H1 (cell line): ENCODE data around the gene ENDOV.

Source experiments
- CHD1 ChIP-seq: IDR thresholded peaks from 2 replicates; pipeline ENCODE4 v1.6.1; 2012; ENCODE audit warnings: low read depth, low read length, improper control_type of control experiment
- CTCF ChIP-seq, 3 experiments: IDR thresholded peaks; 1 replicate in 2 of 3; 2 replicates in 1 of 3; pipeline versions ENCODE4 v1.5.1 to v1.6.1; 2011; ENCODE audit warnings: low read length in 3 of 3, mild to moderate bottlenecking in 3 of 3, inconsistent platforms in 2 of 3, low read depth in 1 of 3, moderate library complexity in 1 of 3; ENCODE audit not compliant: insufficient read depth in 1 of 3; ENCODE audit errors: control extremely low read depth in 1 of 3
- GABPA ChIP-seq: IDR thresholded peaks from 2 replicates; pipeline ENCODE4 v1.6.1; 2011; ENCODE audit warnings: mild to moderate bottlenecking, low read length, moderate library complexity, borderline replicate concordance; ENCODE audit not compliant: insufficient read depth
- JUND ChIP-seq: IDR thresholded peaks from 2 replicates; pipeline ENCODE4 v1.6.1; 2011; ENCODE audit warnings: mild to moderate bottlenecking, improper control_type of control experiment, low read length
- RAD21 ChIP-seq, 2 experiments: IDR thresholded peaks in 1 of 2; conservative IDR thresholded peaks in 1 of 2; 2 replicates each; pipeline ENCODE4 v1.6.1; 2011; ENCODE audit warnings: low read depth in 2 of 2, low read length in 2 of 2, improper control_type of control experiment in 1 of 2, inconsistent platforms in 1 of 2, mild to moderate bottlenecking in 1 of 2, moderate library complexity in 1 of 2
- RNF2 ChIP-seq: fragments of 200-900, 300-1000 bp; sonication (generic); IDR thresholded peaks from 2 replicates; pipeline ENCODE4 v1.7.1; 2016; ENCODE audit warnings: borderline replicate concordance, low read depth, mild to moderate bottlenecking, antibody characterized with exemption, low read length; ENCODE audit not compliant: poor library complexity, severe bottlenecking; ENCODE audit errors: missing control alignments
- SP2 ChIP-seq: IDR thresholded peaks from 2 replicates; pipeline ENCODE4 v1.6.1; 2012; ENCODE audit warnings: mild to moderate bottlenecking, low read length, inconsistent platforms
- SP4 ChIP-seq: IDR thresholded peaks from 2 replicates; pipeline ENCODE4 v1.6.1; 2012; ENCODE audit warnings: low read length, inconsistent platforms
- TCF12 ChIP-seq: IDR thresholded peaks from 2 replicates; pipeline ENCODE4 v1.6.1; 2011; ENCODE audit warnings: low read depth, mild to moderate bottlenecking, low read length

- TF ChIP-seq JUND (no peak), GABPA (no peak), SP2 (no peak), RAD21 (IDR thresholded peaks at IDR 0.05 in 1 of 2, conservative IDR thresholded peaks at IDR 0.05 in 1 of 2; ENCODE audit: low read depth in 2 of 2, low read length in 2 of 2) (no peak), SP4 (no peak), TCF12 (no peak), CTCF (IDR thresholded peaks at IDR 0.05; ENCODE audit: control extremely low read depth in 1 of 3, insufficient read depth in 1 of 3, low read depth in 1 of 3, low read length in 3 of 3) (no peak), RNF2 (no peak), CHD1 (no peak)
Observed at GRCh38 chr17:80380555-80381002, 34.4 kb upstream of the ENDOV start.
